Aorta (tissue), 5 donors: ENCODE results near the gene TPH1. TPM values are rescaled to one million over a fixed set of nuclear protein-coding genes. Genes with fewer than 3 reads are reported as not detected.

Experiments
- ATAC-seq: fragments of 200-7000 bp; cut with Tn5 transposase; one replicate; pipeline ENCODE4 v1.9.1; 2022; ENCODE audit warnings: moderate library complexity; ENCODE audit not compliant: low FRiP score
- DNase-seq, 2 donors: peaks; one replicate each; pipeline ENCODE4 v3.0.0-alpha.2; 2020
- H3K27ac ChIP-seq, 2 donors: one replicate each; pipeline ENCODE4 v1.5.1; 2013; ENCODE audit warnings: low read length in 2 of 2, mild to moderate bottlenecking in 2 of 2, moderate library complexity in 2 of 2, control low read depth in 1 of 2, inconsistent platforms in 1 of 2, low read depth in 1 of 2
- H3K27me3 ChIP-seq, 2 donors: one replicate each; pipeline ENCODE4 v1.6.1; 2013; ENCODE audit warnings: control low read depth in 1 of 2, low read length in 1 of 2, mild to moderate bottlenecking in 1 of 2, moderate library complexity in 1 of 2; ENCODE audit not compliant: insufficient read depth in 2 of 2, control insufficient read depth in 1 of 2
- H3K36me3 ChIP-seq, 2 donors: one replicate each; pipeline ENCODE4 v1.6.1; 2013; ENCODE audit warnings: control low read depth in 1 of 2, low read length in 1 of 2, mild to moderate bottlenecking in 1 of 2; ENCODE audit not compliant: insufficient read depth in 2 of 2, control insufficient read depth in 1 of 2
- H3K4me1 ChIP-seq, 2 donors: one replicate each; pipeline ENCODE4 v1.6.1; 2013; ENCODE audit warnings: low read length in 2 of 2, control low read depth in 1 of 2, mild to moderate bottlenecking in 1 of 2, moderate library complexity in 1 of 2; ENCODE audit not compliant: insufficient read depth in 2 of 2, control insufficient read depth in 1 of 2
- H3K4me3 ChIP-seq, 2 donors: one replicate each; pipeline ENCODE4 v1.5.1; 2013; ENCODE audit warnings: low read length in 2 of 2, control low read depth in 1 of 2, mild to moderate bottlenecking in 1 of 2
- H3K9me3 ChIP-seq: one replicate; pipeline ENCODE4 v1.6.1; 2013; ENCODE audit warnings: mild to moderate bottlenecking, low read length; ENCODE audit not compliant: control insufficient read depth
- WGBS, 2 donors: extraction: QIAGEN DNeasy Blood & Tissue Kit; methylation state at CpG; one replicate each; pipeline ENCODE4 v1.1.7; 2013; 5-methylcytosine and 5-hydroxymethylcytosine counted together
- intact Hi-C, 2 donors: fragments of 100-400 bp; cut with DNase I; formaldehyde crosslinking; loops; one replicate each; pipeline versions ENCODE4 v1.14.2 to v1.15.0; 2022
- polyA plus RNA-seq, 2 donors: library from polyadenylated mRNA; stranded (reverse); fragments of 200-250 nt; gene quantifications; one replicate each; pipeline ENCODE4 v1.2.3, GENCODE V29; 2013
- total RNA-seq, 2 donors: library from RNA; stranded (reverse); fragmentation: NEBNext Ultra II Directional; extraction: Animal tissue kit (Norgen Biotek cat#: 25700); gene quantifications; one replicate each; pipeline ENCODE4 v1.2.1, GENCODE V29; 2021
- donor health status: healthy with polysubstance abuse.
- donor health status: Bipolar disorder and iron deficiency.
- donor health status: DM: no; HTN: no; CAD: no.
- donor health status: DM: no; HTN: no; CAD: no.
- donor health status: DM: yes; HTN: yes; CAD: no.

The TPH1 gene
- total and polyA plus RNA-seq, 4 donors = 5.2 to 22.7 (median 17.5) TPM

GRCh38 chr11:18071098-18071705, 25.1 kb upstream of the TPH1 start:
- no peak for ATAC-seq
- Histone ChIP-seq H3K27ac (no peak overlapping the region), H3K9me3 (no peaks in the 10 kb centered on the region), H3K4me3 (no peak overlapping the region), H3K36me3 (no peaks in the 10 kb centered on the region), H3K27me3 (no peaks in the 10 kb centered on the region), H3K4me1 (no peaks in the 10 kb centered on the region)
- DNase-seq = no peak
- 57 to 70% methylated on average over 4 of the region's 4 CpGs for WGBS, 2 donors
- intact Hi-C loops = no loop called here

DNA sequence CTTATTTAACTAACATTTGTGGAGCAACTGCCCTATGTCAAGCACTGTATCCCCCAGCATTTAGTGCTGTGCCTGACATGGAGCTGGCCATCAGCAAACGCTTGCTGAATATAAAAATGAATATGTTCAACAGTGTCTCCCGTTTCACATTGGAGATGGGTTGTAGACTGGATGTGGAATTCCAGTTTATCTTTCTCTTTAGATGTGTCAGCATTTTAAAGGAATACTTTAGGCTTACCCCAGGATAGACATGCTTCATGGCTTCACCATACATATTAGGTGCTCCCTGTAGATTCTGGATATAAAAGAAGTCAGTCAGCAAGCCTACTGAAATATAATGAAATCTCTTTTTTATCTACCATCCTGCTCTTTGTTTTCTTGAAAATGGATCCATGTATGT, 21.3 kb upstream of the TPH1 start:
- no peaks in the 10 kb centered on the region for H3K36me3 ChIP-seq
- DNase-seq (no peak), ATAC-seq (no peak)
- H3K4me3 ChIP-seq = no peak overlapping the region
- H3K4me1 ChIP-seq = no peaks in the 10 kb centered on the region
- H3K27me3 ChIP-seq = no peaks in the 10 kb centered on the region
- intact Hi-C loops = no loop called here
- H3K27ac ChIP-seq = no peak overlapping the region
- 94 to 95% methylated on average over 2 of the region's 2 CpGs for WGBS, 2 donors
- no peaks in the 10 kb centered on the region for H3K9me3 ChIP-seq

DNA sequence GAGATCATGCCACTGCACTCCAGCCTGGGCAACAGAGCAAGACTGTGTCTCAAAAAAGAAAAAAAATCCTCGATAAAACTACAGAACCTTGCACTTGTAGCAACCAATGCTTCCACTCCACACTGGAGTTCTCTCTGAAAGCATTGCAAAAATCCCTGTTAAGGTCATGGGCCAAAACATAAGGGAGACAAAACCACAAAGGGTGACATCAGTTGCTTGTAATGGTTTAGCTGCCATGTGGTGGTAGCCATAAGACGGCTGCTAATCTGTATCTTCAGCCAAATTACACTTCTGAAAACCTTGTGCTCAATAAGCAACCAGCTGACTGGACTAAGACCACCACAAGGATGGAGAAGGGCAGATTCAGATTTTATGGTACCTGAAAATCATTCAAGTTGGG, 20.6 kb upstream of the TPH1 start:
- intact Hi-C loops = no loop called here
- no peaks in the 10 kb centered on the region for H3K27me3 ChIP-seq
- 85 to 88% methylated on average over 2 of the region's 2 CpGs for WGBS, 2 donors
- H3K4me1 ChIP-seq = no peaks in the 10 kb centered on the region
- no peak overlapping the region for H3K4me3 ChIP-seq
- no peak for ATAC-seq
- no peak for DNase-seq
- no peaks in the 10 kb centered on the region for H3K9me3 ChIP-seq
- no peaks in the 10 kb centered on the region for H3K36me3 ChIP-seq
- H3K27ac ChIP-seq = no peak overlapping the region

DNA sequence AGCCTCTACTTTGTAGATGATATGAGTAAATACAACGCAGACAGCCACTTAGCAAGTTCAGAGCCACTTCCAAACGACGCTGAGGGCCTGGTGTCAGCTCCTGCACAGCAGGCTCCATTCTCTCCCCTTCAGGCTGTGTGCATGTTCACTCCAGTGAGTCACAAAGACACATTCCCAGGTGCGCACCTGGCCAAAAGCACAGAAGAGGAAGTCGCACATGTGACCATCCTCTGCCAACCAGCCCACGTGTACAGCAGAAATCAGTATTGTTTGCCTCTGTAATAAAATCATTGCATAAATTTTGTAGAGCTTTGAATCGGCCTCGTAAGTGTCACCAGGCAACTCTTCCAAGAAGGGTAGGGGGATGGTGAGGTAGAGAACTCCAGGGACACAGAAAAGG, 19.5 kb upstream of the TPH1 start:
- ATAC-seq (no peak), DNase-seq (no peak)
- H3K36me3 ChIP-seq = no peaks in the 10 kb centered on the region
- 94 to 96% methylated on average over 8 of the region's 8 CpGs for WGBS, 2 donors
- no peaks in the 10 kb centered on the region for H3K4me1 ChIP-seq
- intact Hi-C loops = no loop called here
- H3K4me3 ChIP-seq = no peak overlapping the region
- no peaks in the 10 kb centered on the region for H3K9me3 ChIP-seq
- no peak overlapping the region for H3K27ac ChIP-seq
- no peaks in the 10 kb centered on the region for H3K27me3 ChIP-seq

- Histone ChIP-seq H3K27me3 (no peaks in the 10 kb centered on the region), H3K9me3 (no peaks in the 10 kb centered on the region), H3K4me3 (no peak overlapping the region), H3K27ac (no peak overlapping the region), H3K4me1 (no peaks in the 10 kb centered on the region), H3K36me3 (no peaks in the 10 kb centered on the region)
- 87 to 90% methylated on average over 7 of the region's 7 CpGs for WGBS, 2 donors
- no peak for DNase-seq
- no peak for ATAC-seq
- intact Hi-C loops = no loop called here
Observed at GRCh38 chr11:18064450-18065054, 18.5 kb upstream of the TPH1 start.

GRCh38 chr11:18063862-18064434, 17.9 kb upstream of the TPH1 start:
- no peaks in the 10 kb centered on the region for H3K36me3 ChIP-seq
- H3K4me3 ChIP-seq = no peak overlapping the region
- intact Hi-C loops = no loop called here
- H3K9me3 ChIP-seq = no peaks in the 10 kb centered on the region
- 32 to 42% methylated on average over 4 of the region's 4 CpGs for WGBS, 2 donors
- DNase-seq (no peak), ATAC-seq (no peak)
- H3K27ac ChIP-seq = no peak overlapping the region
- H3K4me1 ChIP-seq = no peaks in the 10 kb centered on the region
- no peaks in the 10 kb centered on the region for H3K27me3 ChIP-seq

DNA sequence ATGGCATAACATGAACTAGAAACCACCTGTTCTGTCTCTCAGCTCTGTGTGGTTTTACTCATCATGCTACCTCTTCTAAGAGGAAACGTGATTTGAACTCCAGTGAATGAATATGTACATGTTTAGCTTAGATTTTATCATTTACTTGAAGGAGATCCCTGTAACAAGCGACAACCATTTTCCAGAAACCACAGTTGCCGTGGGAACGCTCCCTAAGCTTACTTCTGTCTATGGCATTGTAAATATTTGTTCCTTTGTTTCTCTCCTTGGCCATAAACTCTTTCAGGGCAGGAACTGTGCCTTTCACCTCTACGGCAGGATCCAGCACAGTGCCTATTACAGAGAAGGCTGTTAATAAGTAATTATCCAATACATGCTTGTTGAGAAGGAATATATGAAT, 17.1 kb upstream of the TPH1 start:
- Histone ChIP-seq H3K4me3 (no peak overlapping the region), H3K27ac (no peak overlapping the region), H3K27me3 (no peaks in the 10 kb centered on the region), H3K9me3 (no peaks in the 10 kb centered on the region), H3K36me3 (no peaks in the 10 kb centered on the region), H3K4me1 (no peaks in the 10 kb centered on the region)
- whole genome bisulfite sequencing, 2 donors = 93 to 94% methylated on average over 5 of the region's 5 CpGs
- intact Hi-C loops = no loop called here
- no peak for DNase-seq
- ATAC-seq = no peak

GRCh38 chr11:18061351-18061750, 15.3 kb upstream of the TPH1 start:
- intact Hi-C loops = no loop called here
- Histone ChIP-seq H3K27ac (no peak overlapping the region), H3K9me3 (no peaks in the 10 kb centered on the region), H3K27me3 (no peaks in the 10 kb centered on the region), H3K4me3 (no peak overlapping the region), H3K4me1 (peaks cover 0 to 3% of the 10 kb centered on the region in 2 donors), H3K36me3 (no peaks in the 10 kb centered on the region)
- WGBS, 2 donors = 54 to 82% methylated on average over 2 of the region's 2 CpGs
- DNase-seq = no peak
- no peak for ATAC-seq

- H3K4me3 ChIP-seq = no peak overlapping the region
- H3K4me1 ChIP-seq = peaks cover 0 to 3% of the 10 kb centered on the region in 2 donors
- H3K27ac ChIP-seq = peak overlapping the region; percentile 28 to 67
- no peaks in the 10 kb centered on the region for H3K36me3 ChIP-seq
- intact Hi-C loops = no loop called here
- ATAC-seq = no peak
- WGBS, 2 donors = 40 to 49% methylated on average over 1 of the region's 1 CpG
- no peaks in the 10 kb centered on the region for H3K27me3 ChIP-seq
- no peaks in the 10 kb centered on the region for H3K9me3 ChIP-seq
- no peak for DNase-seq
Observed at GRCh38 chr11:18056561-18057181, 10.6 kb upstream of the TPH1 start.
